HFFc6 (cell line): ENCODE results near the gene ADAMTS15. TPM values are rescaled to one million over a fixed set of nuclear protein-coding genes. Genes with fewer than 3 reads are reported as not detected.

Experiments
- DNase-seq: peaks from one replicate; pipeline ENCODE4 v3.0.0-alpha.2; 2018
- H3K27ac Mint-ChIP-seq: 2 replicates; pipeline ENCODE4 v1.8.0; 2020; ENCODE audit warnings: mild to moderate bottlenecking, mixed read lengths
- H3K27me3 Mint-ChIP-seq: 2 replicates; pipeline ENCODE4 v1.8.0; 2021; ENCODE audit warnings: mild to moderate bottlenecking, moderate library complexity, mixed read lengths; ENCODE audit not compliant: insufficient read depth
- H3K36me3 Mint-ChIP-seq: 2 replicates; pipeline ENCODE4 v1.8.0; 2021; ENCODE audit warnings: low read depth, mixed read lengths
- H3K4me1 Mint-ChIP-seq: 2 replicates; pipeline ENCODE4 v1.8.0; 2020; ENCODE audit warnings: low read depth, mixed read lengths
- H3K4me3 Mint-ChIP-seq: 2 replicates; pipeline ENCODE4 v1.8.0; 2020; ENCODE audit warnings: mild to moderate bottlenecking, moderate library complexity, mixed read lengths
- H3K9me3 Mint-ChIP-seq: 2 replicates; pipeline ENCODE4 v1.8.0; 2020; ENCODE audit warnings: mild to moderate bottlenecking, mixed read lengths
- CTCF ChIP-seq: fragments of 200-600 bp; sonication (generic); IDR thresholded peaks from 2 replicates; pipeline ENCODE4 v1.5.0; 2021; ENCODE audit warnings: antibody characterized with exemption, mild to moderate bottlenecking
- total RNA-seq, 6 experiments: library from RNA; stranded (reverse); fragmentation: NEBNext Ultra II Directional; extraction: Animal tissue kit (Norgen Biotek cat#: 25700); gene quantifications; 2 replicates in 1 of 6; 3 replicates in 5 of 6; pipeline ENCODE4 v1.2.3, GENCODE V29; 2021

ADAMTS15 gene
- total RNA-seq, 6 experiments from 2014 or later, result 0.21 to 1.1 (median 0.94) TPM

GRCh38 chr11:130423541-130424142 is 24.8 kb upstream of the ADAMTS15 start:
- H3K36me3 Mint-ChIP-seq, result no peaks in the 10 kb centered on the region
- peaks cover 12% of the 10 kb centered on the region for H3K4me1 Mint-ChIP-seq
- H3K27me3 Mint-ChIP-seq, result peaks cover 69% of the 10 kb centered on the region
- no peak overlapping the region for H3K4me3 Mint-ChIP-seq
- no peaks in the 10 kb centered on the region for H3K9me3 Mint-ChIP-seq
- no peak for TF ChIP-seq CTCF
- no peak for DNase-seq
- no peak overlapping the region for H3K27ac Mint-ChIP-seq

- Mint-ChIP-seq H3K27me3 (peaks cover 72% of the 10 kb centered on the region), H3K36me3 (no peaks in the 10 kb centered on the region), H3K4me3 (no peak overlapping the region), H3K9me3 (no peaks in the 10 kb centered on the region), H3K27ac (no peak overlapping the region), H3K4me1 (peaks cover 14% of the 10 kb centered on the region)
- no peak for TF ChIP-seq CTCF
- DNase-seq, result no peak
Observed at GRCh38 chr11:130424613-130425140, 23.8 kb upstream of the ADAMTS15 start.

- DNase-seq, result no peak
- no peaks in the 10 kb centered on the region for H3K9me3 Mint-ChIP-seq
- TF ChIP-seq CTCF, result no peak
- no peak overlapping the region for H3K27ac Mint-ChIP-seq
- H3K36me3 Mint-ChIP-seq, result no peaks in the 10 kb centered on the region
- peaks cover 14% of the 10 kb centered on the region for H3K4me1 Mint-ChIP-seq
- H3K4me3 Mint-ChIP-seq, result no peak overlapping the region
- H3K27me3 Mint-ChIP-seq, result peaks cover 73% of the 10 kb centered on the region
Observed at GRCh38 chr11:130425156-130425555, 23.3 kb upstream of the ADAMTS15 start.

GRCh38 chr11:130426223-130426836 is 22.1 kb upstream of the ADAMTS15 start:
- no peak for TF ChIP-seq CTCF
- H3K4me1 Mint-ChIP-seq, result peaks cover 14% of the 10 kb centered on the region
- DNase-seq, result no peak
- no peak overlapping the region for H3K4me3 Mint-ChIP-seq
- H3K27ac Mint-ChIP-seq, result no peak overlapping the region
- no peaks in the 10 kb centered on the region for H3K36me3 Mint-ChIP-seq
- H3K9me3 Mint-ChIP-seq, result no peaks in the 10 kb centered on the region
- H3K27me3 Mint-ChIP-seq, result peaks cover 74% of the 10 kb centered on the region

GRCh38 chr11:130426837-130427341 is 21.6 kb upstream of the ADAMTS15 start:
- H3K4me1 Mint-ChIP-seq, result peaks cover 14% of the 10 kb centered on the region
- 0 out of 2 replicates have a peak overlapping the region, but pooled peaks have one; percentile 22 for H3K4me3 Mint-ChIP-seq
- no peaks in the 10 kb centered on the region for H3K9me3 Mint-ChIP-seq
- no peaks in the 10 kb centered on the region for H3K36me3 Mint-ChIP-seq
- DNase-seq, result no peak
- H3K27me3 Mint-ChIP-seq, result peaks cover 70% of the 10 kb centered on the region
- no peak overlapping the region for H3K27ac Mint-ChIP-seq
- no peak for TF ChIP-seq CTCF
